ENCODE data around the gene MAD1L1.

MAD1L1 gene

GRCh38 chr7:2232766-2233520, at the start of gene MAD1L1:
MAD1L1 (minus strand) TSS chr7:2232945; CDS start chr7:2230133, 2,812 bp downstream.
- H3K9ac ChIP-seq: peak within 1 kb of the TSS; percentile 75
- TF ChIP-seq CTCF (conservative IDR thresholded peaks at IDR 0.05; ENCODE audit: low read depth, low read length): no peak
- no peaks in the 10 kb centered on the region for H3K27me3 ChIP-seq (ENCODE audit: insufficient read depth, low read depth)
- H3K4me2 ChIP-seq: peak within 1 kb of the TSS; percentile 98
- peaks cover 3% of the 10 kb centered on the region; the same call in 1 of the 2 replicates for H4K20me1 ChIP-seq (ENCODE audit: insufficient read depth)
- peak within 1 kb of the TSS; percentile 81 for H2AFZ ChIP-seq (ENCODE audit: low read depth)
- peaks cover 15% of the 10 kb centered on the region for H3K4me1 ChIP-seq (ENCODE audit: low read depth, poor library complexity, severe bottlenecking)
- peaks cover 37% of the 10 kb centered on the region; the same call in 1 of the 2 replicates for H3K79me2 ChIP-seq (ENCODE audit: insufficient read depth, low read depth)
- H3K4me3 ChIP-seq (IDR thresholded peaks at IDR 0.05; ENCODE audit: insufficient read depth, low read depth, low read length): peak within 1 kb of the TSS; percentile 33
- H3K27ac ChIP-seq: no peak within 1 kb of the TSS
- peaks cover 3% of the 10 kb centered on the region; the same call in 1 of the 2 replicates for H3K36me3 ChIP-seq (ENCODE audit: insufficient read depth)

- H2AFZ ChIP-seq (ENCODE audit: low read depth): no peak overlapping the region
- no peak overlapping the region for H3K9ac ChIP-seq
- H3K4me2 ChIP-seq: no peak overlapping the region
- H4K20me1 ChIP-seq (ENCODE audit: insufficient read depth): no peaks in the 10 kb centered on the region
- no peaks in the 10 kb centered on the region for H3K4me1 ChIP-seq (ENCODE audit: low read depth, poor library complexity, severe bottlenecking)
- H3K4me3 ChIP-seq (IDR thresholded peaks at IDR 0.05; ENCODE audit: insufficient read depth, low read depth, low read length): no peak overlapping the region
- no peak overlapping the region for H3K27ac ChIP-seq
- TF ChIP-seq CTCF (conservative IDR thresholded peaks at IDR 0.05; ENCODE audit: low read depth, low read length): no peak
- no peaks in the 10 kb centered on the region for H3K79me2 ChIP-seq (ENCODE audit: insufficient read depth, low read depth)
- no peaks in the 10 kb centered on the region for H3K27me3 ChIP-seq (ENCODE audit: insufficient read depth, low read depth)
- H3K36me3 ChIP-seq (ENCODE audit: insufficient read depth): no peaks in the 10 kb centered on the region
These were observed 49.5 kb upstream of the MAD1L1 start for GRCh38 chr7:2282185-2282751.

GRCh38 chr7:2281541-2281940, 48.8 kb upstream of the MAD1L1 start:
- H3K27ac ChIP-seq: no peak overlapping the region

GRCh38 chr7:2280424-2280823, 47.7 kb upstream of the MAD1L1 start:
- H3K36me3 ChIP-seq (ENCODE audit: insufficient read depth): no peaks in the 10 kb centered on the region

More at GRCh38 chr7:2281541-2281940, 48.8 kb upstream of the MAD1L1 start:
- Histone ChIP-seq H3K36me3 (ENCODE audit: insufficient read depth) (no peaks in the 10 kb centered on the region), H4K20me1 (ENCODE audit: insufficient read depth) (no peaks in the 10 kb centered on the region), H3K79me2 (ENCODE audit: insufficient read depth, low read depth) (no peaks in the 10 kb centered on the region), H3K9ac (no peak overlapping the region), H3K4me1 (ENCODE audit: low read depth, poor library complexity, severe bottlenecking) (no peaks in the 10 kb centered on the region), H3K4me2 (no peak overlapping the region), H3K4me3 (IDR thresholded peaks at IDR 0.05; ENCODE audit: insufficient read depth, low read depth, low read length) (no peak overlapping the region), H3K27me3 (ENCODE audit: insufficient read depth, low read depth) (no peaks in the 10 kb centered on the region), H2AFZ (ENCODE audit: low read depth) (no peak overlapping the region)
- TF ChIP-seq CTCF (conservative IDR thresholded peaks at IDR 0.05; ENCODE audit: low read depth, low read length): no peak

More at GRCh38 chr7:2280424-2280823, 47.7 kb upstream of the MAD1L1 start:
- no peak overlapping the region for H3K4me2 ChIP-seq
- TF ChIP-seq CTCF (conservative IDR thresholded peaks at IDR 0.05; ENCODE audit: low read depth, low read length): no peak
- no peaks in the 10 kb centered on the region for H3K27me3 ChIP-seq (ENCODE audit: insufficient read depth, low read depth)
- no peak overlapping the region for H2AFZ ChIP-seq (ENCODE audit: low read depth)
- no peak overlapping the region for H3K9ac ChIP-seq
- H3K27ac ChIP-seq: no peak overlapping the region
- H3K4me3 ChIP-seq (IDR thresholded peaks at IDR 0.05; ENCODE audit: insufficient read depth, low read depth, low read length): no peak overlapping the region
- H3K79me2 ChIP-seq (ENCODE audit: insufficient read depth, low read depth): no peaks in the 10 kb centered on the region
- no peaks in the 10 kb centered on the region for H3K4me1 ChIP-seq (ENCODE audit: low read depth, poor library complexity, severe bottlenecking)
- H4K20me1 ChIP-seq (ENCODE audit: insufficient read depth): no peaks in the 10 kb centered on the region
